Panc1 (cell line): ENCODE results near the gene SPTBN4. TPM values are rescaled to one million over a fixed set of nuclear protein-coding genes. Genes with fewer than 3 reads are reported as not detected.

Experiments
- ATAC-seq: fragments of 200-7000 bp; cut with Tn5 transposase; 2 replicates; pipeline ENCODE4 v1.9.1; 2020; ENCODE audit warnings: mild to moderate bottlenecking, moderate library complexity
- BruUV-seq: library from RNA; stranded (reverse); fragments of 400-500 nt; replicated peaks from 2 replicates; lab custom pipeline; 2021; lab: Mats Ljungman, UMichigan
- CTCF ChIA-PET: fragments of 300-600 bp; sonication (Branson Sonifier 250); formaldehyde crosslinking; loops from one replicate; lab custom pipeline; 2022; ENCODE audit warnings: antibody characterized with exemption; lab: Charles Lee
- POLR2A ChIA-PET: fragments of 300-600 bp; sonication (Branson Sonifier 250); formaldehyde crosslinking; loops from one replicate; lab custom pipeline; 2022; ENCODE audit warnings: antibody characterized with exemption; lab: Charles Lee
- DNase-seq: peaks from one replicate; pipeline ENCODE4 v3.0.0-alpha.2; 2010; ENCODE audit warnings: low read depth, low spot score
- H3K27ac ChIP-seq: 2 replicates; pipeline ENCODE4 v1.5.1; 2011; ENCODE audit warnings: mild to moderate bottlenecking, low read length, inconsistent platforms
- H3K27me3 ChIP-seq: fragments of 200-500 bp; sonication (Bioruptor generic); 2 replicates; pipeline ENCODE4 v1.6.0; 2014; ENCODE audit warnings: low read length, inconsistent platforms; ENCODE audit not compliant: control insufficient read depth, insufficient read depth
- H3K36me3 ChIP-seq: fragments of 200-500 bp; sonication (Bioruptor generic); 2 replicates; pipeline ENCODE4 v1.5.1; 2014; ENCODE audit warnings: inconsistent platforms, mild to moderate bottlenecking, low read length, moderate library complexity; ENCODE audit not compliant: control insufficient read depth, insufficient read depth
- H3K4me1 ChIP-seq: 2 replicates; pipeline ENCODE4 v1.5.1; 2011; ENCODE audit warnings: inconsistent platforms, mild to moderate bottlenecking, low read length, moderate library complexity; ENCODE audit not compliant: control insufficient read depth, insufficient read depth
- H3K4me3 ChIP-seq, 2 experiments: 2 replicates each; pipeline ENCODE4 v1.5.1; 2011 to 2012; ENCODE audit warnings: low read depth in 2 of 2, low read length in 2 of 2, mild to moderate bottlenecking in 2 of 2, inconsistent platforms in 1 of 2, moderate library complexity in 1 of 2
- H3K9me3 ChIP-seq: fragments of 200-500 bp; sonication (Bioruptor generic); 2 replicates; pipeline ENCODE4 v1.5.1; 2014; ENCODE audit warnings: low read depth, mild to moderate bottlenecking, inconsistent platforms, low read length, moderate library complexity; ENCODE audit not compliant: control insufficient read depth, insufficient read depth
- CTCF ChIP-seq: fragments of 450-650 bp; IDR thresholded peaks from 2 replicates; pipeline ENCODE4 v1.5.1; 2017; ENCODE audit warnings: mild to moderate bottlenecking
- POLR2AphosphoS5 ChIP-seq: IDR thresholded peaks from 2 replicates; pipeline ENCODE4 v1.6.1; 2012; ENCODE audit warnings: mild to moderate bottlenecking, low read depth, low read length, moderate library complexity
- REST ChIP-seq, 2 experiments: IDR thresholded peaks; 2 replicates each; pipeline ENCODE4 v1.6.1; 2011 to 2012; ENCODE audit warnings: low read depth in 2 of 2, control low read depth in 1 of 2, low read length in 1 of 2, mild to moderate bottlenecking in 1 of 2, moderate library complexity in 1 of 2; ENCODE audit not compliant: insufficient read depth in 1 of 2
- SIN3A ChIP-seq: IDR thresholded peaks from 2 replicates; pipeline ENCODE4 v1.6.1; 2012; ENCODE audit warnings: low read depth, mild to moderate bottlenecking, low read length, moderate library complexity, borderline replicate concordance; ENCODE audit not compliant: insufficient read depth
- TCF7L2 ChIP-seq: IDR thresholded peaks from 2 replicates; pipeline ENCODE4 v1.6.1; 2011; ENCODE audit warnings: mild to moderate bottlenecking, low read depth, low read length, inconsistent platforms
- in situ Hi-C: cut with HindIII; loops from 2 replicates; pipeline ENCODE4 v1.10.0; 2016; ENCODE audit warnings: low sequenced_read_pairs, low pct_unique_long_range_greater_than_20kb
- intact Hi-C: fragments of 100-400 bp; cut with micrococcal nuclease; formaldehyde crosslinking; loops from one replicate; pipeline ENCODE4 v1.10.0; 2022; ENCODE audit not compliant: unreplicated experiment
- total RNA-seq: library from RNA; stranded (reverse); gene quantifications from one replicate; pipeline ENCODE4 v1.2.1, GENCODE V29; 2021; ENCODE audit not compliant: unreplicated experiment

The SPTBN4 gene
- total RNA-seq, 1 experiment from 2014 or later, result 1.2 TPM

GRCh38 chr19:40586611-40587010 is 119.8 kb downstream of the SPTBN4 start:
- H3K4me3 ChIP-seq, result no peak overlapping the region
- ATAC-seq (no peak), DNase-seq (no peak)
- ChIA-PET CTCF (interaction anchor here (1.0 kb wide), 1 partner anchor 206 kb away, joined by 4 read pairs; no protein-coding TSS in a partner anchor), POLR2A (no interaction called here)
- H3K4me1 ChIP-seq, result no peaks in the 10 kb centered on the region
- no peaks in the 10 kb centered on the region for H3K36me3 ChIP-seq
- no peak for TF ChIP-seq SIN3A
- no peak for TF ChIP-seq REST (IDR thresholded peaks at IDR 0.05; ENCODE audit: insufficient read depth in 1 of 2, low read depth in 2 of 2, low read length in 1 of 2)
- no peak for TF ChIP-seq CTCF
- no peak for TF ChIP-seq POLR2AphosphoS5
- no peak for TF ChIP-seq TCF7L2
- no peak overlapping the region for H3K27ac ChIP-seq
- intact Hi-C loops, result no loop called here
- in situ Hi-C loops, result no loop called here
- H3K27me3 ChIP-seq, result no peaks in the 10 kb centered on the region
- BruUV-seq, result no TSS peak
- H3K9me3 ChIP-seq, result no peaks in the 10 kb centered on the region

GRCh38 chr19:40588110-40588854 is 121.5 kb downstream of the SPTBN4 start:
- DNase-seq (no peak), ATAC-seq (peak; percentile 32)
- ChIA-PET CTCF (no interaction called here), POLR2A (no interaction called here)
- Histone ChIP-seq H3K36me3 (no peaks in the 10 kb centered on the region), H3K4me1 (no peaks in the 10 kb centered on the region), H3K27me3 (no peaks in the 10 kb centered on the region), H3K27ac (no peak overlapping the region), H3K9me3 (no peaks in the 10 kb centered on the region), H3K4me3 (no peak overlapping the region)
- in situ Hi-C loops (no loop called here), intact Hi-C loops (no loop called here)
- TF ChIP-seq CTCF (no peak), REST (IDR thresholded peaks at IDR 0.05; ENCODE audit: insufficient read depth in 1 of 2, low read depth in 2 of 2, low read length in 1 of 2) (no peak), TCF7L2 (no peak), SIN3A (no peak), POLR2AphosphoS5 (no peak)
- BruUV-seq, result no TSS peak
